GM12875 (cell line): ENCODE measurements around the gene LBHD1.

Experiments used
- H3K4me3 ChIP-seq: one replicate; pipeline ENCODE4 v1.5.1; 2011; ENCODE audit warnings: low read depth, low read length, control low read depth
- CTCF ChIP-seq: IDR thresholded peaks from 2 replicates; pipeline ENCODE4 v1.5.1; 2011; ENCODE audit warnings: low read depth, mild to moderate bottlenecking, control low read depth, inconsistent platforms, low read length, moderate library complexity, borderline replicate concordance; ENCODE audit not compliant: insufficient read depth

Gene LBHD1

GRCh38 chr11:62645946-62646824 lies 25.9 kb downstream of the LBHD1 start, which contains the start of gene GANAB:
Gene GANAB, minus strand, starts transcription at chr11:62646613. Its CDS starts 14 bp downstream, at chr11:62646599.
- peak within 1 kb of the TSS; percentile 91 for H3K4me3 ChIP-seq
- no peak for TF ChIP-seq CTCF

GRCh38 chr11:62645671-62645945 lies 26.5 kb downstream of the LBHD1 start:
- H3K4me3 ChIP-seq: peak overlapping the region; percentile 91
- no peak for TF ChIP-seq CTCF

- TF ChIP-seq CTCF: no peak
- no peak overlapping the region for H3K4me3 ChIP-seq
These were observed 27.8 kb downstream of the LBHD1 start for GRCh38 chr11:62644220-62644619.

- H3K4me3 ChIP-seq: no peak overlapping the region
- no peak for TF ChIP-seq CTCF
These were observed 39.6 kb downstream of the LBHD1 start for GRCh38 chr11:62632492-62632891.

GRCh38 chr11:62627713-62628112 lies 44.4 kb downstream of the LBHD1 start:
- TF ChIP-seq CTCF: no peak

GRCh38 chr11:62622476-62623089 lies 49.5 kb downstream of the LBHD1 start:
- TF ChIP-seq CTCF: no peak
- H3K4me3 ChIP-seq: no peak overlapping the region

More at GRCh38 chr11:62627713-62628112, 44.4 kb downstream of the LBHD1 start:
- H3K4me3 ChIP-seq: no peak overlapping the region
